A673 (cell line): ENCODE results near the gene FLT4. TPM values are rescaled to one million over a fixed set of nuclear protein-coding genes. Genes with fewer than 3 reads are reported as not detected.

ENCODE experiments used
- BruUV-seq: library from RNA; stranded (reverse); fragments of 400-500 nt; replicated peaks from 2 replicates; lab custom pipeline; 2021; lab: Mats Ljungman, UMichigan
- CTCF ChIA-PET: fragments of 300-600 bp; sonication (Branson Sonifier 250); formaldehyde crosslinking; loops from one replicate; lab custom pipeline; 2022; ENCODE audit warnings: antibody characterized with exemption; lab: Charles Lee
- POLR2A ChIA-PET: fragments of 300-600 bp; sonication (Branson Sonifier 250); formaldehyde crosslinking; loops from one replicate; lab custom pipeline; 2022; ENCODE audit warnings: antibody characterized with exemption; ENCODE audit not compliant: low non-redundant PET; lab: Charles Lee
- DNase-seq: peaks from one replicate; pipeline ENCODE4 v3.0.0-alpha.2; 2015; ENCODE audit warnings: low spot score
- H3K27ac ChIP-seq: fragments of 200-600 bp; sonication (generic); 2 replicates; pipeline ENCODE4 v1.5.1; 2016; ENCODE audit warnings: mixed run types, low read depth, mild to moderate bottlenecking, mixed read lengths, antibody characterized with exemption, low read length; ENCODE audit not compliant: poor library complexity, severe bottlenecking
- H3K27me3 ChIP-seq: fragments of 200-600 bp; sonication (generic); replicated peaks from 2 replicates; pipeline ENCODE4 v1.6.1; 2017; ENCODE audit warnings: mixed run types, low read depth, mild to moderate bottlenecking, mixed read lengths, antibody characterized with exemption, low read length; ENCODE audit not compliant: insufficient read depth, poor library complexity
- H3K36me3 ChIP-seq: fragments of 200-600 bp; sonication (generic); 2 replicates; pipeline ENCODE4 v1.6.1; 2016; ENCODE audit warnings: mixed run types, mild to moderate bottlenecking, mixed read lengths, antibody characterized with exemption, low read length; ENCODE audit not compliant: insufficient read depth, poor library complexity, severe bottlenecking
- H3K4me1 ChIP-seq: fragments of 200-600 bp; sonication (generic); 2 replicates; pipeline ENCODE4 v1.6.1; 2017; ENCODE audit warnings: mixed run types, mild to moderate bottlenecking, mixed read lengths, antibody characterized with exemption, low read length; ENCODE audit not compliant: insufficient read depth, poor library complexity, severe bottlenecking
- H3K4me3 ChIP-seq: fragments of 200-600 bp; sonication (generic); 2 replicates; pipeline ENCODE4 v1.5.1; 2016; ENCODE audit warnings: low read depth, mixed run types, mild to moderate bottlenecking, mixed read lengths, low read length; ENCODE audit not compliant: poor library complexity, severe bottlenecking
- H3K9me3 ChIP-seq: fragments of 200-600 bp; sonication (generic); 2 replicates; pipeline ENCODE4 v1.6.1; 2016; ENCODE audit warnings: mixed run types, low read depth, mild to moderate bottlenecking, mixed read lengths, antibody characterized with exemption, low read length; ENCODE audit not compliant: poor library complexity, severe bottlenecking
- EZH2 ChIP-seq: fragments of 200-600 bp; sonication (generic); IDR thresholded peaks from 2 replicates; pipeline ENCODE4 v1.6.1; 2017; ENCODE audit warnings: borderline replicate concordance, low read depth, mild to moderate bottlenecking, mixed read lengths, antibody characterized with exemption, low read length; ENCODE audit not compliant: poor library complexity, severe bottlenecking
- intact Hi-C: fragments of 100-400 bp; cut with micrococcal nuclease; formaldehyde crosslinking; loops from one replicate; pipeline ENCODE4 v1.10.0; 2022; ENCODE audit not compliant: unreplicated experiment
- total RNA-seq: library from RNA; stranded (reverse); gene quantifications from 2 replicates; pipeline ENCODE4 v1.2.3, GENCODE V29; 2021
- TF ChIP-seq, protein P1 (sequence below): fragments of 300-800, 200-600 bp; sonication (generic); conservative IDR thresholded peaks from 2 replicates; pipeline ENCODE4 v1.5.1; 2017; ENCODE audit warnings: low read depth, mild to moderate bottlenecking, antibody characterized with exemption, low read length, moderate library complexity, mixed read lengths

FLT4 gene
- total RNA-seq, 1 experiment from 2014 or later = 8.6 TPM

DNA sequence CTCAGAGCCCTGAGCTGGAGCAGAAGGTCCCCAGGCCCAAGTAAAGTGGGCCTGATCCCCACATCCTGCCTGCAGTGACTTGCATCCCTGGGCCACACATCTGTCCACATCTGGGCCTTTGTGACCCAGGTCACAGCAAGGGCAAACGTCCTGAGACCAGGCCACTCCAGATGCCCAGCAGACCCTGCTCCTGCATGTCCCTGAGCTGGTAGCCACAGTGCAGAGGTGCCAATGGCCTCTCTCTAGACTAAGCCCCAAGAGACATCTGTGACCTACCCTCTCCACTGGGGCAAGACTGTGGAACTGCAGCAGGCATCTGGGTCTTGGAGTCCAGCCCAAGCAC is 2.5 kb downstream of the FLT4 start:
- BruUV-seq = no TSS peak
- CTCF ChIA-PET = no interaction called here
- intact Hi-C loops = no loop called here

DNA sequence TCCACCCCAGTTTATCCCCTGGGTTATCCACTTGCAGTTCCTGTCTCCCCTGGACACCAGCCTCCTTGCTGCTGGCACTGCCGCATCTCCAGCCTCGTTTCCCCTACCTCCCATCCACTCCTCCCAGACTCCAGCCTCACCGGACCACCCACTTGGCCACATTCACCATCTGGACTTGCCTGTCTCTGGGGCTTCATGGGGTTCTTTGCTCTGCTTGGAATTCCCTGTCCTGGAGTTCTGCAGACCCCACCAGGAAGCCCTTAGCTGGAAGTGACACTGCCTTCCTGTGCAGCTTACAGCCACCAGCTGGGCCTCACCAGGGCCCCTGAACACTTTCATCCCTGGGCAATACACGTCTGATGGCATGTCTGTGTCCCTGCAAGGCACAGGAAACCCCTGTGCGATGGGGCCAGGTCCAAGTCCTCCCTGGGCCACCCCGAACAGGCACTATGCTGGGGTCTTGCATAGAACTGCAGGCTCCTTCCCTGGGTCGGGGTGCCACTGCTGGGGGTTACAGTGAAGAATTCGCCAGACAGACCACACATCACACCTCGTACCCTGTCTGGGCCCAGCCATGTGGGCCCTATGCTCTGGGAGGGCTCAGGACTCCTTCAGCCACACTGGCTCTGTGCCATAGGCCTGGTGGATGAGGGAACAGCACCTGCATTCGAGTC is 3.0 kb downstream of the FLT4 start:
- CTCF ChIA-PET = no interaction called here
- no peak for DNase-seq

More for the DNA sequence above, 2.5 kb downstream of the FLT4 start:
- POLR2A ChIA-PET = no interaction called here
- Histone ChIP-seq H3K9me3 (no peaks in the 10 kb centered on the region), H3K27me3 (peaks cover 44% of the 10 kb centered on the region), H3K36me3 (no peaks in the 10 kb centered on the region), H3K4me1 (no peaks in the 10 kb centered on the region), H3K4me3 (no peak overlapping the region), H3K27ac (no peak overlapping the region)
- DNase-seq = no peak
- TF ChIP-seq, protein P1, sequence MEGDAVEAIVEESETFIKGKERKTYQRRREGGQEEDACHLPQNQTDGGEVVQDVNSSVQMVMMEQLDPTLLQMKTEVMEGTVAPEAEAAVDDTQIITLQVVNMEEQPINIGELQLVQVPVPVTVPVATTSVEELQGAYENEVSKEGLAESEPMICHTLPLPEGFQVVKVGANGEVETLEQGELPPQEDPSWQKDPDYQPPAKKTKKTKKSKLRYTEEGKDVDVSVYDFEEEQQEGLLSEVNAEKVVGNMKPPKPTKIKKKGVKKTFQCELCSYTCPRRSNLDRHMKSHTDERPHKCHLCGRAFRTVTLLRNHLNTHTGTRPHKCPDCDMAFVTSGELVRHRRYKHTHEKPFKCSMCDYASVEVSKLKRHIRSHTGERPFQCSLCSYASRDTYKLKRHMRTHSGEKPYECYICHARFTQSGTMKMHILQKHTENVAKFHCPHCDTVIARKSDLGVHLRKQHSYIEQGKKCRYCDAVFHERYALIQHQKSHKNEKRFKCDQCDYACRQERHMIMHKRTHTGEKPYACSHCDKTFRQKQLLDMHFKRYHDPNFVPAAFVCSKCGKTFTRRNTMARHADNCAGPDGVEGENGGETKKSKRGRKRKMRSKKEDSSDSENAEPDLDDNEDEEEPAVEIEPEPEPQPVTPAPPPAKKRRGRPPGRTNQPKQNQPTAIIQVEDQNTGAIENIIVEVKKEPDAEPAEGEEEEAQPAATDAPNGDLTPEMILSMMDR = no peak
- no peak for TF ChIP-seq EZH2

DNA sequence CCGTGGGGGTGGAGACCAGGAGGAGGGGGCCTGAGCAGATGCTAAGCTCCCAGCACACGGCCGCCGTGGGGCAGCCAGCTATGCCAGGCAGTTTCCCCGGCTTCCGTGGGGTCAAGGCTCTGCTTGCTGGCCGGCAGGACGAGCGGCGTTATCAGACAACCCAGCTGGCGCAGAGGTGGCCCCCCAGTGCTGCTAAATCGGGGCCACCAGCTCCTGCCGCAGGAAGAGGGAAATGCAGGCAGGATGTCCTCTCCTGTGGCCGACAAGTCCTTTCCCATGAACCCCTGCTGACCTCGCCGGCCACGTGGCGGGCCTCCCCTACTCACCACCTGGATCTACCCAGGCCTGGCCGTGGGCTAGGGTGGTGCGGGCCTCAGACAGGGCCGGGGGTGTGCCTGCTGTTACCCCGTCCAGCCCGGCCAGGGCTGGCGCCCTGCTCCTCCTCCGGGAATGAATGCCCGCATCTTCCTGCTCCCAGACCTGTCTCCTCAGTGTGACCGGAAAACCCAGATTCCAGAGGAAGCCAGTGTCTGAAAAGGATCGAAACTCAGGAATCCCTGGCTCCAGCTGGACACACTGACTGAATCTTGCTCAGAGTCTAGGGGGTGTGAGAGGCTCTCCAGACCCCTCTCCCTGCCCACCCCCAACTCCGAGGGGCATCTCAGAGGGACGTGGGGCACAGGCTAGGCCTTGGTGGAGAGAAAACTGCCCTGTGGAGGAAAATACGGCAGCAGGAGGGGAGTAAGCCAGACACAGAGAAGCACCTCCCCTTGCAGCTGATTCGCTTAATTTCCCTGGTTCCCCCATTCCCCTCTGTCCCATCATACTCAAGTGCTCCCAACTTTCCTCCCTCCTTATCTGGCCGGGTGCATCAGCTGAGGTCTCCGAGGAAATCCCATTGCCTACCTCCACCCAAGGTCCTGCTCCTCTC is 3.9 kb downstream of the FLT4 start:
- CTCF ChIA-PET = no interaction called here
- H3K4me3 ChIP-seq = no peak overlapping the region
- no peaks in the 10 kb centered on the region for H3K36me3 ChIP-seq
- H3K27ac ChIP-seq = no peak overlapping the region
- peaks cover 30% of the 10 kb centered on the region for H3K27me3 ChIP-seq
- no peaks in the 10 kb centered on the region for H3K9me3 ChIP-seq
- no peak for TF ChIP-seq EZH2
- intact Hi-C loops = no loop called here
- no TSS peak for BruUV-seq
- H3K4me1 ChIP-seq = no peaks in the 10 kb centered on the region
- no peak for DNase-seq
- POLR2A ChIA-PET = no interaction called here

More for the DNA sequence above, 3.0 kb downstream of the FLT4 start:
- TF ChIP-seq, protein P1 = no peak
- TF ChIP-seq EZH2 = no peak
- no peaks in the 10 kb centered on the region for H3K9me3 ChIP-seq
- intact Hi-C loops = no loop called here
- H3K4me3 ChIP-seq = no peak overlapping the region
- no peaks in the 10 kb centered on the region for H3K4me1 ChIP-seq
- no peak overlapping the region for H3K27ac ChIP-seq
- no TSS peak for BruUV-seq
- POLR2A ChIA-PET = no interaction called here
- H3K27me3 ChIP-seq = peaks cover 38% of the 10 kb centered on the region
- H3K36me3 ChIP-seq = no peaks in the 10 kb centered on the region
